Mesothelial cell of epicardium (in vitro differentiated cells): ENCODE results near the gene DMRTB1. TPM values are rescaled to one million over a fixed set of nuclear protein-coding genes. Genes with fewer than 3 reads are reported as not detected.
A peak's percentile ranks its signal among the peaks of the same experiment; 100 is the strongest.

Experiments
- DNase-seq, 2 experiments: peaks; one replicate each; pipeline ENCODE4 v3.0.0; 2021; ENCODE audit warnings: low spot score in 2 of 2; ENCODE audit not compliant: unreplicated experiment in 2 of 2
- H3K27ac Mint-ChIP-seq: 2 replicates; pipeline ENCODE4 v1.8.0; 2021; ENCODE audit warnings: mixed read lengths
- H3K27me3 Mint-ChIP-seq: 2 replicates; pipeline ENCODE4 v1.8.0; 2021; ENCODE audit warnings: low read depth, mixed read lengths
- H3K36me3 Mint-ChIP-seq: 2 replicates; pipeline ENCODE4 v1.8.0; 2021; ENCODE audit warnings: mixed read lengths
- H3K4me1 Mint-ChIP-seq: 2 replicates; pipeline ENCODE4 v1.8.0; 2021; ENCODE audit warnings: mixed read lengths
- H3K4me3 Mint-ChIP-seq: 2 replicates; pipeline ENCODE4 v1.8.0; 2021; ENCODE audit warnings: mild to moderate bottlenecking, moderate library complexity, mixed read lengths
- H3K9me3 Mint-ChIP-seq: 2 replicates; pipeline ENCODE4 v1.8.0; 2021; ENCODE audit warnings: mixed read lengths
- CTCF ChIP-seq: fragments of 200-600 bp; sonication (generic); IDR thresholded peaks from one replicate; pipeline ENCODE4 v1.5.0; 2021; ENCODE audit warnings: antibody characterized with exemption; ENCODE audit not compliant: unreplicated experiment
- total RNA-seq: library from RNA; stranded (reverse); gene quantifications from 3 replicates; pipeline ENCODE4 v1.2.1, GENCODE V29; 2021

The DMRTB1 gene
- total RNA-seq, 1 donor from 2014 or later = not detected

DNA sequence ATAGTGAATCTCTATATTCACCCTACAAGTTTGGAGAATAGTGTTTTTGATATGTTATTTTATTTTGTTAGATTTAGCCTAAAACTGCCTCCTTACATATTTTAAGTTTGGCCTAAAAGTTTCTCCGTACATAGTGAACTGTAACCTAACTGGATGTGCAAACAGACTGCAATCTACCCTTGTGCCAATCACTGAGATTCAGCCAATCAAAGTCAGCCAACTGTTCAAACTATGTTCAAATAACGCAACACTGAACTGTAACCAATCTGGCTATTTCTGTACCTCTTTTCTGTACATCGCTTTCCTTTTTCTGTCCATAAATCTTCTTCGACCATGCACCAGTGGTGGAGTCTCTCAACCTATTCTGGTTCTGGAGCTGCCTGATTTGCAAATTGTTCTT lies 11.8 kb upstream of the DMRTB1 start:
- H3K36me3 Mint-ChIP-seq = no peaks in the 10 kb centered on the region
- no peak overlapping the region for H3K27ac Mint-ChIP-seq
- H3K4me1 Mint-ChIP-seq = peaks cover 33% of the 10 kb centered on the region

DNA sequence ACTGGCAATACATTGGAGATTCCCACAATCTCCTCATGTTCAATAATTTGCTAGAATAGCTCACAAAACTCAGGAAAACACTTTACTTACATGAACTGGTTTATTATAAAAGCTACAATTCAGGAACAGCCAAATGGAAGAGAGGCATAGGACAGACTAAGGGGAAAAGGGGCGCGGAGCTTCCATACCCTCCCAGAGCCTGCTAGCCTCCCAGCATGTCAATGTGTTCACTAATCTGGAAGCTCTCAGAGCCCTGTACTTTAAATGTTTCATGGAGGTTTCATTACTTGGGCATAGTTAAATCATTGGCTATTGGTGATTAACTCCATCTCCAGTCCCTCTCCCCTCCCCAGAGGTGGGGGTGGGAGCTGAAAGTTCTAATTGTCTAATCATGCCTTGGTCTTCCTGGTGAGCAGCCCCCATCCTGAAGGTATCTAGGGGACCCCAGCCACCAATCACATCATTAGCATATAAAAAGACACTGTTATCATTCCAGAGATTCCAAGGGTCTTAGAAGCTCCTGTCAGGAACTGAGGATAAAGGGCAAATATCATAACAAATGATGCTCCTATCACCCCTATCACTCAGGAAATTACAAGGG lies 10.9 kb upstream of the DMRTB1 start:
- DNase-seq = no peak
- no peak for TF ChIP-seq CTCF
- no peaks in the 10 kb centered on the region for H3K27me3 Mint-ChIP-seq
- no peak overlapping the region for H3K27ac Mint-ChIP-seq
- no peaks in the 10 kb centered on the region for H3K9me3 Mint-ChIP-seq
- H3K4me3 Mint-ChIP-seq = no peak overlapping the region
- no peaks in the 10 kb centered on the region for H3K36me3 Mint-ChIP-seq
- H3K4me1 Mint-ChIP-seq = peaks cover 31% of the 10 kb centered on the region

More for the DNA sequence above, 11.8 kb upstream of the DMRTB1 start:
- Mint-ChIP-seq H3K9me3 (no peaks in the 10 kb centered on the region), H3K4me3 (no peak overlapping the region), H3K27me3 (no peaks in the 10 kb centered on the region)
- no peak for TF ChIP-seq CTCF
- no peak for DNase-seq

- Mint-ChIP-seq H3K4me1 (peaks cover 31% of the 10 kb centered on the region), H3K4me3 (no peak overlapping the region), H3K27ac (peak overlapping the region; percentile 27), H3K27me3 (peaks cover 1% of the 10 kb centered on the region), H3K9me3 (no peaks in the 10 kb centered on the region), H3K36me3 (no peaks in the 10 kb centered on the region)
- DNase-seq = no peak
- TF ChIP-seq CTCF = no peak
Measured at GRCh38 chr1:53449021-53449420, 10.2 kb upstream of the DMRTB1 start.

- no peak for TF ChIP-seq CTCF
- H3K27me3 Mint-ChIP-seq = peaks cover 1% of the 10 kb centered on the region
- no peak for DNase-seq
- no peak overlapping the region for H3K4me3 Mint-ChIP-seq
- no peaks in the 10 kb centered on the region for H3K36me3 Mint-ChIP-seq
- H3K27ac Mint-ChIP-seq = no peak overlapping the region
- H3K4me1 Mint-ChIP-seq = peaks cover 31% of the 10 kb centered on the region
- H3K9me3 Mint-ChIP-seq = no peaks in the 10 kb centered on the region
Measured at GRCh38 chr1:53449693-53450092, 9.5 kb upstream of the DMRTB1 start.

- Mint-ChIP-seq H3K4me1 (peaks cover 31% of the 10 kb centered on the region), H3K27me3 (peaks cover 1% of the 10 kb centered on the region), H3K27ac (no peak overlapping the region), H3K9me3 (no peaks in the 10 kb centered on the region), H3K4me3 (no peak overlapping the region), H3K36me3 (no peaks in the 10 kb centered on the region)
- no peak for TF ChIP-seq CTCF
- no peak for DNase-seq
Measured at GRCh38 chr1:53450225-53450624, 9.0 kb upstream of the DMRTB1 start.

DNA sequence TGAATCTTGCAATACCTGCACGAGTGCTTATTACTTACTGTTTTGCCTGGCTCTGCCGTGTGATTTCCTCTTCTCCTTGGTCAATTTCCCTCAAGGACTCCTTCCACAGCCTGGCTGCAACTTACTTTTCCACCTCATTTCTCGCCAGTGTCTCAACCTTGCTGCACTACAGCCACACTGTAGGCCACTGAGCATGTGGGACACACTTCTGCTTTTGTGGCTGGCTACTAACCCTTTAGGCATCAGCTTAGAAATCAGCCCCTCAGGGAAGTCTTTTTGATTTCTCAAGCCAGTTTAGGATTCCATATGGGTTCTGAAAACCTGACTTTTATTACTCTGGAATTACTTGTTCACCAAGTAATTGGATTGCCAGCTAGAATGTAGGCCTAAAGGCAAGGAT lies 5.2 kb upstream of the DMRTB1 start:
- H3K27me3 Mint-ChIP-seq = peaks cover 1% of the 10 kb centered on the region
- H3K9me3 Mint-ChIP-seq = no peaks in the 10 kb centered on the region
- H3K4me1 Mint-ChIP-seq = peaks cover 20% of the 10 kb centered on the region
- H3K36me3 Mint-ChIP-seq = no peaks in the 10 kb centered on the region
- no peak for TF ChIP-seq CTCF
- no peak for DNase-seq
- H3K4me3 Mint-ChIP-seq = no peak overlapping the region
- H3K27ac Mint-ChIP-seq = no peak overlapping the region
